Calu3 (cell line): ENCODE measurements around the gene SLC12A6. TPM values are rescaled to one million over a fixed set of nuclear protein-coding genes. Genes with fewer than 3 reads are reported as not detected.

ENCODE experiments used
- BruUV-seq: library from RNA; stranded (reverse); fragments of 400-500 nt; replicated peaks from 2 replicates; lab custom pipeline; 2021; lab: Mats Ljungman, UMichigan
- CTCF ChIA-PET: fragments of 300-600 bp; sonication (Branson Sonifier 250); formaldehyde crosslinking; loops from one replicate; lab custom pipeline; 2022; ENCODE audit warnings: antibody characterized with exemption; lab: Charles Lee
- DNase-seq: peaks from one replicate; pipeline ENCODE4 v3.0.0; 2022
- H3K27ac Mint-ChIP-seq: one replicate; pipeline ENCODE4 v1.8.0; 2022; ENCODE audit warnings: mixed read lengths; ENCODE audit not compliant: unreplicated experiment
- H3K27me3 Mint-ChIP-seq: one replicate; pipeline ENCODE4 v1.8.0; 2022; ENCODE audit warnings: mixed read lengths; ENCODE audit not compliant: unreplicated experiment
- H3K36me3 Mint-ChIP-seq: one replicate; pipeline ENCODE4 v1.8.0; 2022; ENCODE audit warnings: mild to moderate bottlenecking, moderate library complexity, mixed read lengths; ENCODE audit not compliant: insufficient read depth, unreplicated experiment
- H3K4me1 Mint-ChIP-seq: one replicate; pipeline ENCODE4 v1.8.0; 2022; ENCODE audit warnings: mild to moderate bottlenecking, low read depth, mixed read lengths; ENCODE audit not compliant: unreplicated experiment
- H3K4me3 Mint-ChIP-seq: one replicate; pipeline ENCODE4 v1.8.0; 2022; ENCODE audit warnings: mild to moderate bottlenecking, low read depth, moderate library complexity, mixed read lengths; ENCODE audit not compliant: unreplicated experiment
- H3K9me3 Mint-ChIP-seq: one replicate; pipeline ENCODE4 v1.8.0; 2022; ENCODE audit warnings: low read depth, mixed read lengths; ENCODE audit not compliant: unreplicated experiment
- CTCF ChIP-seq: fragments of 200-600 bp; IDR thresholded peaks from one replicate; pipeline ENCODE4 v1.8.0; 2022; ENCODE audit warnings: antibody characterized with exemption; ENCODE audit not compliant: unreplicated experiment
- intact Hi-C: fragments of 100-400 bp; cut with micrococcal nuclease; formaldehyde crosslinking; loops from one replicate; pipeline ENCODE4 v1.10.0; 2022; ENCODE audit not compliant: unreplicated experiment
- total RNA-seq: library from RNA; stranded (reverse); gene quantifications from 2 replicates; pipeline ENCODE4 v1.2.3, GENCODE V29; 2022

The SLC12A6 gene
- total RNA-seq, 1 experiment from 2014 or later: 3.8 TPM

GRCh38 chr15:34360298-34360697 lies 22.7 kb upstream of the SLC12A6 start:
- Mint-ChIP-seq H3K4me1 (peaks cover 34% of the 10 kb centered on the region), H3K36me3 (peaks cover 21% of the 10 kb centered on the region), H3K27me3 (no peaks in the 10 kb centered on the region), H3K27ac (peak overlapping the region; percentile 63), H3K4me3 (no peak overlapping the region), H3K9me3 (no peaks in the 10 kb centered on the region)
- TF ChIP-seq CTCF: no peak
- no TSS peak for BruUV-seq
- intact Hi-C loops: no loop called here
- peak; percentile 61 for DNase-seq
- CTCF ChIA-PET: interaction anchor here (1.3 kb wide), 1 partner anchor 17 kb away, joined by 8 read pairs; the partner anchor contains the start of genes NOP10 and NUTM1

- Mint-ChIP-seq H3K36me3 (peaks cover 21% of the 10 kb centered on the region), H3K4me1 (peaks cover 34% of the 10 kb centered on the region), H3K27ac (no peak overlapping the region), H3K9me3 (no peaks in the 10 kb centered on the region), H3K4me3 (no peak overlapping the region), H3K27me3 (no peaks in the 10 kb centered on the region)
- CTCF ChIA-PET: interaction anchor here (1.3 kb wide), 1 partner anchor 16 kb away, joined by 8 read pairs; the partner anchor contains the start of genes NOP10 and NUTM1
- DNase-seq: no peak
- intact Hi-C loops: no loop called here
- BruUV-seq: no TSS peak
- TF ChIP-seq CTCF: no peak
Measured at GRCh38 chr15:34359416-34359815, 21.8 kb upstream of the SLC12A6 start.

GRCh38 chr15:34358948-34359347 lies 21.4 kb upstream of the SLC12A6 start:
- BruUV-seq: no TSS peak
- Mint-ChIP-seq H3K36me3 (peaks cover 21% of the 10 kb centered on the region), H3K4me3 (no peak overlapping the region), H3K4me1 (peaks cover 34% of the 10 kb centered on the region), H3K27me3 (no peaks in the 10 kb centered on the region), H3K9me3 (no peaks in the 10 kb centered on the region), H3K27ac (no peak overlapping the region)
- no peak for TF ChIP-seq CTCF
- DNase-seq: no peak
- CTCF ChIA-PET: no interaction called here
- intact Hi-C loops: no loop called here

GRCh38 chr15:34358367-34358766 lies 20.8 kb upstream of the SLC12A6 start:
- no peak for TF ChIP-seq CTCF
- no TSS peak for BruUV-seq
- no peak overlapping the region for H3K27ac Mint-ChIP-seq
- H3K27me3 Mint-ChIP-seq: no peaks in the 10 kb centered on the region
- no peak overlapping the region for H3K4me3 Mint-ChIP-seq
- H3K4me1 Mint-ChIP-seq: peaks cover 34% of the 10 kb centered on the region
- CTCF ChIA-PET: no interaction called here
- intact Hi-C loops: no loop called here
- H3K36me3 Mint-ChIP-seq: peaks cover 21% of the 10 kb centered on the region
- no peaks in the 10 kb centered on the region for H3K9me3 Mint-ChIP-seq
- DNase-seq: no peak
